Measurements from ENCODE around the gene IMPA2.
"Not testable (repeated sequence)": the region's sequence is repeated elsewhere in the genome, so short reads cannot be mapped to it uniquely, and the experiment has no call there.

Gene IMPA2

GRCh38 chr18:11960743-11961380 lies 20.4 kb upstream of the IMPA2 start:
- no peak for DNase-seq (ENCODE audit: extremely low read depth in 1 of 2, low read depth in 1 of 2)

GRCh38 chr18:11962597-11962996 lies 18.7 kb upstream of the IMPA2 start:
- DNase-seq (ENCODE audit: extremely low read depth in 1 of 2, low read depth in 1 of 2) = no peak

GRCh38 chr18:11963991-11964484 lies 17.3 kb upstream of the IMPA2 start:
- DNase-seq (ENCODE audit: extremely low read depth in 1 of 2, low read depth in 1 of 2) = no peak

- no peak for DNase-seq (ENCODE audit: extremely low read depth in 1 of 2, low read depth in 1 of 2)
Observed at GRCh38 chr18:11969904-11970835, 11.1 kb upstream of the IMPA2 start.

- not testable (repeated sequence) for DNase-seq (ENCODE audit: extremely low read depth in 1 of 2, low read depth in 1 of 2)
Observed at GRCh38 chr18:11970836-11971226, 10.5 kb upstream of the IMPA2 start.

GRCh38 chr18:11972371-11973174 lies 8.7 kb upstream of the IMPA2 start:
- no peak for DNase-seq (ENCODE audit: extremely low read depth in 1 of 2, low read depth in 1 of 2)

- DNase-seq (ENCODE audit: extremely low read depth in 1 of 2, low read depth in 1 of 2) = no peak
Observed at GRCh38 chr18:11974741-11975325, 6.5 kb upstream of the IMPA2 start.

GRCh38 chr18:11975723-11976122 lies 5.6 kb upstream of the IMPA2 start:
- DNase-seq (ENCODE audit: extremely low read depth in 1 of 2, low read depth in 1 of 2) = no peak

- DNase-seq (ENCODE audit: extremely low read depth in 1 of 2, low read depth in 1 of 2) = no peak
Observed at GRCh38 chr18:11976315-11977152, 4.8 kb upstream of the IMPA2 start.

GRCh38 chr18:11977153-11977466 lies 4.2 kb upstream of the IMPA2 start:
- DNase-seq (ENCODE audit: extremely low read depth in 1 of 2, low read depth in 1 of 2) = no peak

- DNase-seq (ENCODE audit: extremely low read depth in 1 of 2, low read depth in 1 of 2) = no peak
Observed at GRCh38 chr18:11978956-11979355, 2.4 kb upstream of the IMPA2 start.

- no peak for DNase-seq (ENCODE audit: extremely low read depth in 1 of 2, low read depth in 1 of 2)
Observed at GRCh38 chr18:11980163-11980493, 1.2 kb upstream of the IMPA2 start.

- DNase-seq (ENCODE audit: extremely low read depth in 1 of 2, low read depth in 1 of 2) = peak in 1 of 2 donors; percentile 83
Observed at GRCh38 chr18:11980494-11981191, 664 bp upstream of the IMPA2 start.

GRCh38 chr18:11981543-11982366 lies 448 bp downstream of the IMPA2 start:
- peak in 1 of 2 donors; percentile 8 for DNase-seq (ENCODE audit: extremely low read depth in 1 of 2, low read depth in 1 of 2)

- DNase-seq (ENCODE audit: extremely low read depth in 1 of 2, low read depth in 1 of 2) = no peak
Observed at GRCh38 chr18:11982981-11983380, 1.7 kb downstream of the IMPA2 start.

- no peak for DNase-seq (ENCODE audit: extremely low read depth in 1 of 2, low read depth in 1 of 2)
Observed at GRCh38 chr18:11983592-11983991, 2.3 kb downstream of the IMPA2 start.

- no peak for DNase-seq (ENCODE audit: extremely low read depth in 1 of 2, low read depth in 1 of 2)
Observed at GRCh38 chr18:11984091-11984490, 2.8 kb downstream of the IMPA2 start.

- DNase-seq (ENCODE audit: extremely low read depth in 1 of 2, low read depth in 1 of 2) = no peak
Observed at GRCh38 chr18:11985586-11985985, 4.3 kb downstream of the IMPA2 start.

- DNase-seq (ENCODE audit: extremely low read depth in 1 of 2, low read depth in 1 of 2) = no peak
Observed at GRCh38 chr18:11986061-11986460, 4.8 kb downstream of the IMPA2 start.

Data from activated CD8-positive, alpha-beta memory T cell treated with anti-CD3 and anti-CD28 coated beads for 1 hour (primary cell).